ENCODE results near the gene PCDHGB7.
"Not testable (repeated sequence)": the region's sequence is repeated elsewhere in the genome, so short reads cannot be mapped to it uniquely, and the experiment has no call there.

PCDHGB7 gene

GRCh38 chr5:141417494-141418172 is at the start of gene PCDHGB7:
Gene PCDHGB7 (plus strand): TSS chr5:141417677. CDS start chr5:141417860, 183 bp downstream.
- DNase-seq (ENCODE audit: low read depth) = peak; percentile 82

GRCh38 chr5:141369994-141370848 is 47.3 kb upstream of the PCDHGB7 start, which contains the start of gene PCDHGB3:
Gene PCDHGB3 (plus strand): TSS chr5:141370242. CDS start chr5:141370395, 153 bp downstream.
- peak; percentile 70 for DNase-seq (ENCODE audit: low read depth)

- no peak for DNase-seq (ENCODE audit: low read depth)
Observed at GRCh38 chr5:141371572-141372475, 45.7 kb upstream of the PCDHGB7 start.

GRCh38 chr5:141373673-141374317 is 43.7 kb upstream of the PCDHGB7 start, which contains the start of gene PCDHGA6:
Gene PCDHGA6 (plus strand): TSS chr5:141373891. CDS start chr5:141374084, 193 bp downstream.
- peak; percentile 40 for DNase-seq (ENCODE audit: low read depth)

- no peak for DNase-seq (ENCODE audit: low read depth)
Observed at GRCh38 chr5:141374627-141375026, 42.9 kb upstream of the PCDHGB7 start.

- DNase-seq (ENCODE audit: low read depth) = not testable (repeated sequence)
Observed at GRCh38 chr5:141375444-141376155, 41.9 kb upstream of the PCDHGB7 start.

GRCh38 chr5:141382469-141383294 is 34.8 kb upstream of the PCDHGB7 start, which contains the start of gene PCDHGA7:
Gene PCDHGA7 (plus strand): TSS chr5:141382742. CDS start chr5:141382900, 158 bp downstream.
- peak; percentile 37 for DNase-seq (ENCODE audit: low read depth)

GRCh38 chr5:141383345-141383744 is 34.1 kb upstream of the PCDHGB7 start:
- DNase-seq (ENCODE audit: low read depth) = no peak

GRCh38 chr5:141384471-141385267 is 32.8 kb upstream of the PCDHGB7 start:
- no peak for DNase-seq (ENCODE audit: low read depth)

- not testable (repeated sequence) for DNase-seq (ENCODE audit: low read depth)
Observed at GRCh38 chr5:141387557-141388311, 29.7 kb upstream of the PCDHGB7 start, which contains the start of gene PCDHGB4. Gene PCDHGB4 (plus strand): TSS chr5:141387698. CDS start chr5:141387885, 187 bp downstream.

- no peak for DNase-seq (ENCODE audit: low read depth)
Observed at GRCh38 chr5:141388661-141389060, 28.8 kb upstream of the PCDHGB7 start.

GRCh38 chr5:141389153-141390042 is 28.1 kb upstream of the PCDHGB7 start:
- DNase-seq (ENCODE audit: low read depth) = no peak

GRCh38 chr5:141392429-141393198 is 24.9 kb upstream of the PCDHGB7 start, which contains the start of gene PCDHGA8:
Gene PCDHGA8 (plus strand): TSS chr5:141392633. CDS start chr5:141392814, 181 bp downstream.
- no peak for DNase-seq (ENCODE audit: low read depth)

- DNase-seq (ENCODE audit: low read depth) = no peak
Observed at GRCh38 chr5:141393267-141393666, 24.2 kb upstream of the PCDHGB7 start.

- DNase-seq (ENCODE audit: low read depth) = not testable (repeated sequence)
Observed at GRCh38 chr5:141394401-141395187, 22.9 kb upstream of the PCDHGB7 start.

Data from amniotic epithelial cell (primary cell).